Activated T-cell treated with anti-CD3 and anti-CD28 coated beads, Interleukin-2, amount 50 U/mL, for 48 hours (primary cell): ENCODE results near the gene PCDH10.
"Not testable (repeated sequence)": the region's sequence is repeated elsewhere in the genome, so short reads cannot be mapped to it uniquely, and the experiment has no call there.

ENCODE experiments used
- DNase-seq, 2 experiments: peaks; one replicate each; pipeline ENCODE4 v3.0.0-alpha.2; 2020

PCDH10 gene

DNA sequence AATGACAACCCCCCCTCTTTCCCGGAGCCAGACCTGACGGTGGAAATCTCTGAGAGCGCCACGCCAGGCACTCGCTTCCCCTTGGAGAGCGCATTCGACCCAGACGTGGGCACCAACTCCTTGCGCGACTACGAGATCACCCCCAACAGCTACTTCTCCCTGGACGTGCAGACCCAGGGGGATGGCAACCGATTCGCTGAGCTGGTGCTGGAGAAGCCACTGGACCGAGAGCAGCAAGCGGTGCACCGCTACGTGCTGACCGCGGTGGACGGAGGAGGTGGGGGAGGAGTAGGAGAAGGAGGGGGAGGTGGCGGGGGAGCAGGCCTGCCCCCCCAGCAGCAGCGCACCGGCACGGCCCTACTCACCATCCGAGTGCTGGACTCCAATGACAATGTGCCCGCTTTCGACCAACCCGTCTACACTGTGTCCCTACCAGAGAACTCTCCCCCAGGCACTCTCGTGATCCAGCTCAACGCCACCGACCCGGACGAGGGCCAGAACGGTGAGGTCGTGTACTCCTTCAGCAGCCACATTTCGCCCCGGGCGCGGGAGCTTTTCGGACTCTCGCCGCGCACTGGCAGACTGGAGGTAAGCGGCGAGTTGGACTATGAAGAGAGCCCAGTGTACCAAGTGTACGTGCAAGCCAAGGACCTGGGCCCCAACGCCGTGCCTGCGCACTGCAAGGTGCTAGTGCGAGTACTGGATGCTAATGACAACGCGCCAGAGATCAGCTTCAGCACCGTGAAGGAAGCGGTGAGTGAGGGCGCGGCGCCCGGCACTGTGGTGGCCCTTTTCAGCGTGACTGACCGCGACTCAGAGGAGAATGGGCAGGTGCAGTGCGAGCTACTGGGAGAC, 1.6 kb downstream of the PCDH10 start:
- DNase-seq = peak in 1 of 2 experiments; percentile 21

DNA sequence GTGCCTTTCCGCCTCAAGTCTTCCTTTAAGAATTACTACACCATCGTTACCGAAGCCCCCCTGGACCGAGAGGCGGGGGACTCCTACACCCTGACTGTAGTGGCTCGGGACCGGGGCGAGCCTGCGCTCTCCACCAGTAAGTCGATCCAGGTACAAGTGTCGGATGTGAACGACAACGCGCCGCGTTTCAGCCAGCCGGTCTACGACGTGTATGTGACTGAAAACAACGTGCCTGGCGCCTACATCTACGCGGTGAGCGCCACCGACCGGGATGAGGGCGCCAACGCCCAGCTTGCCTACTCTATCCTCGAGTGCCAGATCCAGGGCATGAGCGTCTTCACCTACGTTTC, 2.2 kb downstream of the PCDH10 start:
- DNase-seq = peak; percentile 28 to 30

GRCh38 chr4:133151691-133152329, 2.7 kb downstream of the PCDH10 start:
- no peak for DNase-seq

- DNase-seq = peak in 1 of 2 experiments; percentile 18
Observed at GRCh38 chr4:133152330-133152821, 3.3 kb downstream of the PCDH10 start.

DNA sequence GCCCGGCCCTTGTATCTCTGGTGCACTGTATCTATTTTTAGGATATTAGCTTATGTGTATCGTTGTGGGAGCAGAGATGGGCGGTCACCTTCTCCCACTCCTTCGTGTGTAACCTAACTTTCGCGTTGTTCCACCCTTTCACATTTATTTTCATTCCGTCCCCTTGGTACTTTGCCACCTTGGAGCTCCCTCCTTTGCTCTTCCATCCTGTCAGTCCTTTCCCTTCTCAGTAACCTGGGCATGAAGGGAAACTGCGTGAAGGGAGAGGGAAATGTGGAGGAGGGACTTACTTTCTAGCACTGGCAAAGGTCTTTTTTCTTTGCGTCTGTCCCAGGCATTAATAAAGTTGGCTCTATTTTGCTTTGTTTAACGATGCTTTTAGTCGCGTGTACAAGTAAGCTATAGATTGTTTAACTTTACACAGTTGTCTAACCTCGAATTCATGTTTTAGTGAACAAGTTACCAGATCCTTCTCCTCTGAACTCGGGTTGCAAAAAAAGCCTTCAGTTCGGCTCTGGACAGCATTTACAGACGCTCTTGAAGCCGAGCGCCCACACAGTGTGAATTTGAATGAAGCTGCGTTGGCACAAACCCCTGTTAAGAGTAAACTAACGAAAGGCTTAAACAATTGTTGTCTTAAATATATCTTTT, 3.9 kb downstream of the PCDH10 start:
- no peak for DNase-seq

- no peak for DNase-seq
Observed at GRCh38 chr4:133154725-133155124, 5.6 kb downstream of the PCDH10 start.

DNA sequence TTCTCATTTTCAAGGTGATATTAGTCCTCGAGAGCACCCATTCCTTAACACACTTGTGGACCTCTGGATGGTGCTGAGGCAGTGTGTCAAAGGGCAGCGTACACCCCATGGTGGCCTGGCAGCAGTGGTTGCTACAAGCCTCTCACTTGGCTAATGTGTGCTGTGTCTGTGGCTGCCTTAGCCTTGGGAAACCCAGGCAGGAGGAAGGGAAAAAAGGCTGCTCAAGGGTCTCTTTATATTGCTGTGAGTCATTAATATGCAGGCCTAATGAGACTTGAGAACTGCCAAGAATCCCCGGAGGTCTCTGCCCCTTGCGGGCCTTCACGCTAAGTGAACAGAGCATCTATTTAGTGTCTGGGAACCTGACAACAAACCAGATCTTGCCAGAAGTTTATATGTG, 7.0 kb downstream of the PCDH10 start:
- no peak for DNase-seq

DNA sequence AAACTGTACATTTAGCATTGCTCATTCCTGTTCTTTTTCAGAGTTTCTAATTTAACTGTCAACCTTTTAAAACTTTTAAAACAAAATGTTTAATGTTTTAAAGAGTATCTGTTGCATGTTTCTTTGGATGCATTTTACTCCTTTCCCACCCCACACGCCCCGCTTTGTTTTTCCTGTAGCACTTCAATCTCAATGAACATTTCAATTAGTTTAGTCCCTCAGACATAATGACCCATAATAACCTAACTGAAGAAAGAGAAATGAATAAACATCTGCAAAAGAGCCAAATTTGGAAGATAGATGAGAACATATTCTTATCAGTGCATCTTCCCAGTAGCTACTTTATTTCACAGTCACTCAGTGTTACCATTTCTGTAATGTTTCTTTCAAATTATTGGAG, 7.5 kb downstream of the PCDH10 start:
- no peak for DNase-seq

GRCh38 chr4:133157460-133158160, 8.5 kb downstream of the PCDH10 start:
- DNase-seq = no peak

DNA sequence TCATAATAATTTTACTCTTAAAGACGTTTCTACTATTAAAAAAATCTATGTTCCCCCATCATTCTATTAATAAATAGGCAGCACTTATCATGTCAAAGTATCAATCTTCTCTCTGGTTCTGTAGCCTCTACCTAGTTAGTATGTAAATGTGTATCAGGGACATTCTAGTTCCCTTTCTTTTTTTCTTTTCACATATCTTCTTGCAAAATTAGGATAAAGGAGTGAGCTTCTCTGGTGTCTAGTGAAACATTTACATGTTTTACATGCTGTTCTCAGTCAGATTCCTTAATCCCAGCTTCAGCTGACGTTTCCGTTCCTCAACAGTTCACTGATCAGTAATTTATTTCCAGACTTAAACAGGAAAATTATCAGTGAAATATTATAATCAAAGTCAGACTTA, 11.8 kb downstream of the PCDH10 start:
- DNase-seq = no peak

- no peak for DNase-seq
Observed at GRCh38 chr4:133161570-133162295, 12.6 kb downstream of the PCDH10 start.

DNA sequence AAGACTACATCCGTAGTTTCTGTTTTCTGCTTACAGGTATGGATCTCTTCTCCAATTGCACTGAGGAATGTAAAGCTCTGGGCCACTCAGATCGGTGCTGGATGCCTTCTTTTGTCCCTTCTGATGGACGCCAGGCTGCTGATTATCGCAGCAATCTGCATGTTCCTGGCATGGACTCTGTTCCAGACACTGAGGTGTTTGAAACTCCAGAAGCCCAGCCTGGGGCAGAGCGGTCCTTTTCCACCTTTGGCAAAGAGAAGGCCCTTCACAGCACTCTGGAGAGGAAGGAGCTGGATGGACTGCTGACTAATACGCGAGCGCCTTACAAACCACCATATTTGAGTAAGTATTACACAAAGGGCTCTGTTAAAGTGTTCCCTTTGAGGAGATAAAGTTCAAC, 13.8 kb downstream of the PCDH10 start:
- no peak for DNase-seq

- no peak for DNase-seq
Observed at GRCh38 chr4:133178956-133179355, 29.9 kb downstream of the PCDH10 start.

DNA sequence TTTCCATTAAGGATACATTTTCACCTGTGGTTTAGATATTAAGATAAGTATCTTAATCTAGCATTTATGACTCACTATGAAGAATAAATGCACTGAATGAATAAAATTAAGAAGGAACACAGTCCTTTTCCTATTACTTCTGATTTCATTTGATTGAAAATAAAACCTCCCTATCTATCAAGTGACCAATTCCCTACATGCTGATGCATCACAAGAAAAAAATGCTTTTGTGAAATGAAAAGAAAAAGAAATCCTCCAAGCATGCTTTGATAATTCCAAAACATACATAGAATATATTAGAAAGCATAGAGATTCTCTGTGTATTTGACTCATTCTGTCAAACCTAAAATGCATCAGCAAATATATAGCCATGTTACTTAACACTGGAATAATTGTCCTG, 37.1 kb downstream of the PCDH10 start:
- DNase-seq = no peak

- DNase-seq = no peak
Observed at GRCh38 chr4:133186845-133187244, 37.8 kb downstream of the PCDH10 start.

DNA sequence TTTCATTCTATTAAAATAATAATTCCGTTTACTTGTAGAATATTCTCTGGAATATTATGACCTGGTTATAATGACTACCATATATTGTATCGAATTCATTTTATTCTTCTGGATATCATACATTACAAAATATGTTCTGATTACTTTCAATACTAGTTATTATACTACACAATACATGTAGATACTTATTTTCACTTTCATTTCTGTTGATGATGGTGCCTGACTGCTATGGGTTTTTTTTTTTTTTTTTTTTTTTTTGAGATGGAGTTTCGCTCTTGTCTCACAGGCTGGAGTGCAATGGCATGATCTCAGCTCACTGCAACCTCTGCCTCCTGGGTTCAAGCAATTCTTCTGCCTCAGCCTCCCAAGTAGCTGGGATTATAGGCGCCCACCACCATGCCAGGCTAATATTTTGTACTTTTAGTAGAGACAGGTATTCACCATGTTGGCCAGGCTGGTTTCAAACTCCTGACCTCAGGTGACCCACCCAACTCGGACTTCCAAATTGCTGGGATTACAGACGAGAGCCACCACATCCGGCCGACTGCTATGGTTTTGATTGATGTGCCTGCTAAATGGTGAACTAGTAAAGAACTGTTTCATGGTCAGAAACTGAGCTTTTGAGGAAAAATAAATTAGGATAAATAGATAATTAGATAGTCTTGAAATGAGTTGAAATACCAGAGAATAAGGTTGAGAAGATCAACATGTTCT, 39.5 kb downstream of the PCDH10 start:
- no peak for DNase-seq

DNA sequence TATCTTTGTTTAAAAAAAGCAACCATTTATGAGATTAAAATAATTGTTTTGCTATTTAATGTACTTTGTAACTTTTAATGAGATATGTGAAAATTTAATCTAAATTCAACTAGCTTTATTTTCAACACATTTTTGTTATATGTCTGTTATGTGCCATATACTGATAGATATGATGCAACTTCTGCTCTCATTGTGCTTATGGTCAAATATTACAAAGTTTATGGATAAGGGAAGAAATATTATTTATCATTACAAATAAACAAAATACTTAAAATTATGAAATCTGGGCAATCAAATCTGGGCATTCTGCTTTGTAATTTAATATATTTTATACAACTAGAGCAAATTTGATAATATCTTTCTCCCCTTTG, 40.0 kb downstream of the PCDH10 start:
- no peak for DNase-seq

- DNase-seq = no peak
Observed at GRCh38 chr4:133190098-133190497, 41.0 kb downstream of the PCDH10 start.

GRCh38 chr4:133208694-133209285, 59.7 kb downstream of the PCDH10 start:
- DNase-seq = no peak

DNA sequence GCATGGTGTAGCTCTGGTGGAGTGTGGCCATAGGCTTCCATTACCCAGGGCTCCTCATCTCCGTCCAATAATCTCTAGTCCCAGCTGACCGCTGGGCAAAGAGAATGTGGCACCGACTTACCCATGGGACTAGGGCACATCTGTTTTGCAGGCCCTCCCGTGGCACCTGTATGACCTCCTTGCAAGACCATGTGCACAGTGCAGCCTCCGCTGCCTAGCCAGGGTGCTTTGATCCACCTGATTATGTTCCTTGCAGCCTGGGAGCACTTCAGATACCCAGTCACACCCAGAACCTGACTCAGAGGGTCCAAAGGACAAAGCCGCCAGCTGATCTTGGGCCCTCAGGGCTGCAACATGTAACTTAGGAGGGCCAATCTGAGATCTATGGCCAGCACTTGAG, 84.8 kb downstream of the PCDH10 start:
- DNase-seq = no peak

- DNase-seq = not testable (repeated sequence)
Observed at GRCh38 chr4:133240451-133240850, 91.4 kb downstream of the PCDH10 start.
